ENCODE results near the gene PPM1M. TPM values are rescaled to one million over a fixed set of nuclear protein-coding genes. Genes with fewer than 3 reads are reported as not detected.

Gene PPM1M
- polyA plus RNA-seq, 1 donor from 2014 or later: 1.1 TPM

DNA sequence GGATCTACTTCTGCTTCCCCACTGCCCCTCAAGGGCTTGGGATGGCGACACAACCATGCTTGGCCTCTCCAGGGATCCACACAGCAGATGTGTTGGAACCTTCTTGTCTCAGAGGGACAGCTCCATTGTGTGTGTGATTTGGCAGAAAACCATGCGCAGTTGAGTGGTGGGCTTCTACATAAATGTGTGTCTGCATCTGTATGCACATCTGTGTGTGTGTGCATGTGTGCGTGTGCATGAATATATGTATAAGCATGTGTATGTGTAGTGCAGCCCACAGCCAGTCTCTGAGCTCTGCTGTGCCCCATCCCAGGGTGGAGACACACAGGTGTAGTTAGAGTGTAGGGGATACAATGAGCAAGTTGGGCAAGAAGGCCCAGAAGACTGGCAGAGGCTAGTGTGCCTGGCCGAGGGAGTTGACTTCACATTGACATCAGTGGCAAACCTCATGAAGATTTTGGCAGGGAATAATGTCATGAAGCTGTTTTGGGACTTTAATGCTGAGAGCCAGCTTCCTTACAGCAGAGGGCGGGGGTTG, 50.2 kb downstream of the PPM1M start:
- H3K27me3 ChIP-seq (ENCODE audit: insufficient read depth, low read depth, low read length): no peaks in the 10 kb centered on the region

DNA sequence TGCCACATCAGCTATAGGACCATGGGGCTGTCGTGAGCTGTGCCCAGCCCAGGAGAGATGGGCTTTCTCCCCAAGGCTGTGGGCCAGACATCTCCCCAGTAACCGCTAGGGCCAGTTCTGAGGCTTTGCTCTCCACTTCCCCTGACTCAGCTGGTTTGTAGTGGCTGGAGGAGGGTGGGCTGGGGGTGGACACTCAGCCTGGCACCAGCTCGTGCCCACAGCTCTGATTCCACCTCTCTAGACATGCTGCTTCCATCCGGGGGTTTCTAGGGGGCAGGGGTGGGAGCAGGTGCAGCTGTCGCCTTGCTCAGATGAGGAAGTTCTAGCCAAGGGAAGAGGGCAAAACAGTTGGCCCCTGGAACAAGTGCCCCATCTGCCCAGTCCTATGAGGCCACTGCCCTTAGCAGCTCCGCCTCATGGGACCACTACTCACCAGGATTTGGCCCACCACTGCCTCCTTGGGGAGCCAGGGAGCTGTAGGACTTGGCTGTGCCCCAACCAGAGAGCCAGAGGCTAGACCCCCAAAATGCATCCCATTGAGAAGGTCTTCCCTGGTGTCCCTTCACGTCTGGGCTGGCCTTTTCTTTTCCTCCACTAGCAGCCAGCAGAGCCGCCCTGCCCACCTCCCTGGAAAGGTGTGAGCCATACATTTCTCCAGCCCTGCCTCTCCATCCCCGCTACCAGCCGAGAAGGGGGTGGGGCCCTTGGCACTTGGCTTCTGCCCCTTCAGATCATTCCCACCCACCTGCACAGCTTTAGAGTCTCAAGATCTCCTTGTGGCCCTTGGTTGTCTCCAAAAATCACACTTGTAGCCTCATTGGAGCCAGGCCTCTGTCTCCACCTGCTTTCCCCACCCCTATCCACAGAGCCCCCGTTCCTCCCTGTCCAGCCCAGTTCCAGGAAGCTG, 51.9 kb downstream of the PPM1M start:
- Histone ChIP-seq H3K36me3 (ENCODE audit: insufficient read depth, low read length) (no peaks in the 10 kb centered on the region), H3K9me3 (ENCODE audit: low read length) (no peaks in the 10 kb centered on the region), H4K20me1 (ENCODE audit: insufficient read depth) (no peaks in the 10 kb centered on the region), H3K27me3 (ENCODE audit: insufficient read depth, low read depth, low read length) (no peaks in the 10 kb centered on the region), H3K9ac (ENCODE audit: low read length) (peak overlapping the region; percentile 98), H3K4me3 (ENCODE audit: low read length) (peak overlapping the region; percentile 93), H3K27ac (ENCODE audit: low read length) (peak overlapping the region; percentile 84), H2AFZ (ENCODE audit: low read depth, low read length) (no peak overlapping the region), H3K9me2 (ENCODE audit: insufficient read depth, low read length) (no peaks in the 10 kb centered on the region), H3K4me2 (ENCODE audit: low read length) (peak overlapping the region; percentile 67), H3K79me2 (replicated peaks; ENCODE audit: insufficient read depth, low read length) (peaks cover 36% of the 10 kb centered on the region), H3F3A (ENCODE audit: insufficient read depth, low read length, poor library complexity, severe bottlenecking) (no peaks in the 10 kb centered on the region)
- no peak for TF ChIP-seq MXI1 (conservative IDR thresholded peaks at IDR 0.05; ENCODE audit: poor library complexity, severe bottlenecking)
- TF ChIP-seq TAF1 (IDR thresholded peaks at IDR 0.05; ENCODE audit: low read depth): no peak
- TF ChIP-seq RAD21 (conservative IDR thresholded peaks at IDR 0.05): no peak
- no peak for TF ChIP-seq EZH2 (IDR thresholded peaks at IDR 0.05; ENCODE audit: borderline replicate concordance, insufficient read depth, low read length, poor library complexity, severe bottlenecking)
- no peak for TF ChIP-seq POLR2AphosphoS5 (IDR thresholded peaks at IDR 0.05)
- TF ChIP-seq, protein P1, sequence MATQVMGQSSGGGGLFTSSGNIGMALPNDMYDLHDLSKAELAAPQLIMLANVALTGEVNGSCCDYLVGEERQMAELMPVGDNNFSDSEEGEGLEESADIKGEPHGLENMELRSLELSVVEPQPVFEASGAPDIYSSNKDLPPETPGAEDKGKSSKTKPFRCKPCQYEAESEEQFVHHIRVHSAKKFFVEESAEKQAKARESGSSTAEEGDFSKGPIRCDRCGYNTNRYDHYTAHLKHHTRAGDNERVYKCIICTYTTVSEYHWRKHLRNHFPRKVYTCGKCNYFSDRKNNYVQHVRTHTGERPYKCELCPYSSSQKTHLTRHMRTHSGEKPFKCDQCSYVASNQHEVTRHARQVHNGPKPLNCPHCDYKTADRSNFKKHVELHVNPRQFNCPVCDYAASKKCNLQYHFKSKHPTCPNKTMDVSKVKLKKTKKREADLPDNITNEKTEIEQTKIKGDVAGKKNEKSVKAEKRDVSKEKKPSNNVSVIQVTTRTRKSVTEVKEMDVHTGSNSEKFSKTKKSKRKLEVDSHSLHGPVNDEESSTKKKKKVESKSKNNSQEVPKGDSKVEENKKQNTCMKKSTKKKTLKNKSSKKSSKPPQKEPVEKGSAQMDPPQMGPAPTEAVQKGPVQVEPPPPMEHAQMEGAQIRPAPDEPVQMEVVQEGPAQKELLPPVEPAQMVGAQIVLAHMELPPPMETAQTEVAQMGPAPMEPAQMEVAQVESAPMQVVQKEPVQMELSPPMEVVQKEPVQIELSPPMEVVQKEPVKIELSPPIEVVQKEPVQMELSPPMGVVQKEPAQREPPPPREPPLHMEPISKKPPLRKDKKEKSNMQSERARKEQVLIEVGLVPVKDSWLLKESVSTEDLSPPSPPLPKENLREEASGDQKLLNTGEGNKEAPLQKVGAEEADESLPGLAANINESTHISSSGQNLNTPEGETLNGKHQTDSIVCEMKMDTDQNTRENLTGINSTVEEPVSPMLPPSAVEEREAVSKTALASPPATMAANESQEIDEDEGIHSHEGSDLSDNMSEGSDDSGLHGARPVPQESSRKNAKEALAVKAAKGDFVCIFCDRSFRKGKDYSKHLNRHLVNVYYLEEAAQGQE (IDR thresholded peaks at IDR 0.05; ENCODE audit: borderline replicate concordance): no peak

More for the DNA sequence above, 50.2 kb downstream of the PPM1M start:
- no peak overlapping the region for H3K9ac ChIP-seq (ENCODE audit: low read length)
- no peak overlapping the region for H3K27ac ChIP-seq (ENCODE audit: low read length)
- TF ChIP-seq EZH2 (IDR thresholded peaks at IDR 0.05; ENCODE audit: borderline replicate concordance, insufficient read depth, low read length, poor library complexity, severe bottlenecking): no peak
- TF ChIP-seq RAD21 (conservative IDR thresholded peaks at IDR 0.05): no peak
- no peak for TF ChIP-seq SMC3 (conservative IDR thresholded peaks at IDR 0.05; ENCODE audit: poor library complexity)
- TF ChIP-seq EP300 (conservative IDR thresholded peaks at IDR 0.05; ENCODE audit: poor library complexity, severe bottlenecking): no peak
- no peak for TF ChIP-seq TAF1 (IDR thresholded peaks at IDR 0.05; ENCODE audit: low read depth)
- TF ChIP-seq MXI1 (conservative IDR thresholded peaks at IDR 0.05; ENCODE audit: poor library complexity, severe bottlenecking): no peak
- TF ChIP-seq, protein P2, sequence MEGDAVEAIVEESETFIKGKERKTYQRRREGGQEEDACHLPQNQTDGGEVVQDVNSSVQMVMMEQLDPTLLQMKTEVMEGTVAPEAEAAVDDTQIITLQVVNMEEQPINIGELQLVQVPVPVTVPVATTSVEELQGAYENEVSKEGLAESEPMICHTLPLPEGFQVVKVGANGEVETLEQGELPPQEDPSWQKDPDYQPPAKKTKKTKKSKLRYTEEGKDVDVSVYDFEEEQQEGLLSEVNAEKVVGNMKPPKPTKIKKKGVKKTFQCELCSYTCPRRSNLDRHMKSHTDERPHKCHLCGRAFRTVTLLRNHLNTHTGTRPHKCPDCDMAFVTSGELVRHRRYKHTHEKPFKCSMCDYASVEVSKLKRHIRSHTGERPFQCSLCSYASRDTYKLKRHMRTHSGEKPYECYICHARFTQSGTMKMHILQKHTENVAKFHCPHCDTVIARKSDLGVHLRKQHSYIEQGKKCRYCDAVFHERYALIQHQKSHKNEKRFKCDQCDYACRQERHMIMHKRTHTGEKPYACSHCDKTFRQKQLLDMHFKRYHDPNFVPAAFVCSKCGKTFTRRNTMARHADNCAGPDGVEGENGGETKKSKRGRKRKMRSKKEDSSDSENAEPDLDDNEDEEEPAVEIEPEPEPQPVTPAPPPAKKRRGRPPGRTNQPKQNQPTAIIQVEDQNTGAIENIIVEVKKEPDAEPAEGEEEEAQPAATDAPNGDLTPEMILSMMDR (IDR thresholded peaks at IDR 0.05; ENCODE audit: poor library complexity, severe bottlenecking): no peak
- TF ChIP-seq, protein P1 (IDR thresholded peaks at IDR 0.05; ENCODE audit: borderline replicate concordance): no peak
- no peak for TF ChIP-seq POLR2AphosphoS5 (IDR thresholded peaks at IDR 0.05)
- no peaks in the 10 kb centered on the region for H3F3A ChIP-seq (ENCODE audit: insufficient read depth, low read length, poor library complexity, severe bottlenecking)
- no peaks in the 10 kb centered on the region for H4K20me1 ChIP-seq (ENCODE audit: insufficient read depth)
- H3K9me2 ChIP-seq (ENCODE audit: insufficient read depth, low read length): no peaks in the 10 kb centered on the region
- no peaks in the 10 kb centered on the region for H3K36me3 ChIP-seq (ENCODE audit: insufficient read depth, low read length)
- H3K79me2 ChIP-seq (replicated peaks; ENCODE audit: insufficient read depth, low read length): peaks cover 36% of the 10 kb centered on the region
- no peak overlapping the region for H2AFZ ChIP-seq (ENCODE audit: low read depth, low read length)
- H3K4me2 ChIP-seq (ENCODE audit: low read length): no peak overlapping the region
- no peaks in the 10 kb centered on the region for H3K9me3 ChIP-seq (ENCODE audit: low read length)
- peak overlapping the region; percentile 93 for H3K4me3 ChIP-seq (ENCODE audit: low read length)
